GM21723 (cell line): ENCODE data around the gene RNF8.

Experiments
- ATAC-seq: cut with Tn5 transposase; IDR thresholded peaks from one replicate; pipeline ENCODE4 v1.9.1; 2021; ENCODE audit warnings: mild to moderate bottlenecking, moderate library complexity; ENCODE audit not compliant: unreplicated experiment

Gene RNF8

DNA sequence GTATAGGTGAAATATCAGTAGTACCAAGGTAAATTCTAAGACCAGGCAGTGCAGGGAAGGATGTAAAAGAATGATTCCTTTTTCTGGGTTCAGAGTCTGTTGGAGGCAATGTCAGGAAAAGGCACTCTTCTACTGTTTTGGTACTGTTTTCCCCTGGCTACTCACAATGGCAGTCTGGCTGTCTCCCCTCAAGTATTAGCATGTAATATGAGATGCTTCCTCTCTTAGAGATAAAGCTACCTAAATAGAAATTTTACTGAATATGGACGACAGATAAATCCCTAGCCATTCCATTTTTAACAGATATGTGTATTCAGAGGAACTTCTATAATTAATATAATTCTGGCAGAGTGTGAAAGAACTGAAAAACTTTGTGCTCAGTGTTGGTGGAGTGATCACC, 3.5 kb downstream of the RNF8 start:
- no peak for ATAC-seq

DNA sequence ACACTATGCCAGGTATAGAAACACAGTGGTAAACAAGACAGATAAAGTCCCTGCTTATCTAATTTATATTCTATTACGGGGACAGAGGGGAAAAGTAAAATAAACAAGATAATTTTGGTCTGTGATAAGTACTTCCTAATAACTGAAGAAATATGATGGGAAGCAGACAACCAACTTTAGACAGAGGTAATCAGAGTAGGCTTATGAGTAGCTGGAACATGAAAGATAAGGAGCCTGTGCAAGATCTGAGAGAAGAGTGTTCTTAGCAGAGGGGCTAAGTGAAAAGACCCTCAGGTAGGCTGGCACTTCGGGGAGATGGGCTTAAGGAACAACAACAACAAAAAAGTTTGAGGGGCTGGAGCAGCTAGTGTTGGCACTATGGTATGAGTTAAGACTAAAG, 4.1 kb downstream of the RNF8 start:
- ATAC-seq, result no peak

DNA sequence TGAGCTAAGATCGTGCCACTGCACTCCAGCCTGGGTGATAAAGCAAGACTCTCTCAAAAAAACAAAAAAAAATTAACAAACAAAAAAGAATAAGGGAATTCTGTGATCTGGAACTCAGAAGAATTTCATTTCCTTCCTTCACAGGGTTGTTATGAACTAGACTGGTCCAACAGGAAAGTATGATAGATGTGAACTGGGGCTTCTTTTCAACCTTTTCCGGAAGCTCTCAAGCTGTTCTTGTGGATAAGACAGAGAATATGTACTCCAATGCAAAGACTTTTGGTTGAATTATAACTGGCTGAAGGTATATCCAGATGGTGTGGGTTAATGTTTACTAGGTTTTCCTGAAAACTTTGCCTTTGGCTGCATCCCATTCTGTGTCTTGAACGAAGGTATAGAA, 5.3 kb downstream of the RNF8 start:
- ATAC-seq, result no peak

DNA sequence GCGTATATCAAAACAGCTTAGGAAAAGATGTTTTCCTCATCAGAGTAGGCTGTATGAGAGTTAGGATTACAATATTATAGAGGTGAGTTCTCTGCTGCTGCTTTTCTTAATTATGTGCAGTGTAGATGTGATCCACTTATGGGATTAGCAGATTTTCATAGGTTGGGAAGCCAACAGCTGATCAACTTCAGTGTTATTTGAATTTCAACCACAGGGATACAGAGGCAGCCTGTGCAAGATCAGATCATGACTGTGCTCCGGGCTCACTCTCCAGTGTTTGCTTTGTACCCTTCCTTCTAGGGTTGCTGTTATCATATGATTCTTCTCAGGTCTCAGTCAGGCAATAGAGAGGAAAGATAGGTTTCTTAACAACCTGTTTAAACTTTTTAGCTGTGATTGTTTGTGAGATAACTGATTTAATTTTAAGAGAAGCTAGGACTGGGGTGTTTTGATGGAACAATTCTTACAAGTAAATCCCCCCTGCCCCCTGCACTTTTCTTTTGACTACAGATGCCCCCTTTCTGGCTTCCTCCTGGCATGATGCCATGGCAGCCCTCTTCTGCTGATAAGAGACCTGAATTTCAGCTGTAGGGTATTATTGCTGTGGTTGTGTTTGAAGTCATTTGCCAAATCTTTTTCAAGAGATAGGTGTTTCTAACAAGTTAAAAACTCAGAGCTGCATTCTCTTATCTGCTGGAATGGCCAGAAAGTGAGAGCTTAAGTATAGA, 8.5 kb downstream of the RNF8 start:
- no peak for ATAC-seq

DNA sequence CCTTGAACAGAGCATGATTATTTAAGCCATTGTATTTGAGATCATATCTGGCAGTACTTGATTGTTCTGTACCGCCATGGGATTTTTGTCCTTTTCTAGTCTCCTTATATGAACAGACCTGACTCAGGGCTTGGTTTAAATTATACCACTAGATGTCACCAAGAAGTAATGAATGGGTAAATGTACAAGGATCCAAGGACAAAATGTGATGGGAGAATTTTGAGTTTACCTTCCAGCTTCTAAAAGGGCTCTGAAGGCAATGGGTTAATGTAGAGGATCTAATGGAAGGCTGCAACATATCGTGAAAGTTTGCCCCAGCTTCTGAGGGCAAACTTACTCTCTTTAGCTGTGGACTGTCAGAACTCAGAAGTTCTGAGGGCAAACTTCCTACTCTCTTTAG, 12.0 kb downstream of the RNF8 start:
- no peak for ATAC-seq

DNA sequence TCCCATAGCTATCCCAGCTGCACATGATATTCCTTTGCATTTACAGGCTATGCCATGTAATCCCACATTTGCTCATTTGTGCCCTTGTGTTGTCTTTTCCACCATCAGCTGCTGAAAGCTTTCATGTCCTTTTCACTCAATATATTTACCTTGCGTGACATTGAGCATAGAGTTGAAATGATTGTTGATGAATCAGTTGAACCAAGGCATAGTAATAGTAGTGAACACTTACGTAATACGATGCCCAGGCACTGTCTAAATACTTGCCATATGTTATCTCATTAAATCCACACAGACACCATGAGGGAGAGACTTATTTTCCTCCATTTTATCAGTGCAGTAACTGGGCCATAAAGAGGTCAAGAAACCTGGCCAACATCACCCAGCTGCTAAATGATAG, 13.1 kb downstream of the RNF8 start:
- ATAC-seq, result no peak

DNA sequence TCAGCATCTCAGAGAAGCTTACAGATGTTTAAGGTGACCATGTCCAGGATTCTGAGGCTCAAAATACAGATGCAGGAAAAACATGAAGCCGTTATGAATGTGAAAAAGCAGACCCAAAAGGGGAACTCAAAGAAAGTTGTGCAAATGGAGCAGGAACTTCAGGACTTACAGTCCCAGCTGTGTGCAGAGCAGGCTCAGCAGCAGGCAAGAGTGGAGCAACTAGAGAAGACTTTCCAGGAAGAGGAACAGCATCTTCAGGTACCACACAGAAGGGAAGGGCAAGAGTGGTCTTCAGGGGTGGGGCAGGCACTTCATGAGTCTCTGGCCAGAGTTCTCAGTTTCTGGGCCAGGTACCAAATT, 15.2 kb downstream of the RNF8 start:
- no peak for ATAC-seq

DNA sequence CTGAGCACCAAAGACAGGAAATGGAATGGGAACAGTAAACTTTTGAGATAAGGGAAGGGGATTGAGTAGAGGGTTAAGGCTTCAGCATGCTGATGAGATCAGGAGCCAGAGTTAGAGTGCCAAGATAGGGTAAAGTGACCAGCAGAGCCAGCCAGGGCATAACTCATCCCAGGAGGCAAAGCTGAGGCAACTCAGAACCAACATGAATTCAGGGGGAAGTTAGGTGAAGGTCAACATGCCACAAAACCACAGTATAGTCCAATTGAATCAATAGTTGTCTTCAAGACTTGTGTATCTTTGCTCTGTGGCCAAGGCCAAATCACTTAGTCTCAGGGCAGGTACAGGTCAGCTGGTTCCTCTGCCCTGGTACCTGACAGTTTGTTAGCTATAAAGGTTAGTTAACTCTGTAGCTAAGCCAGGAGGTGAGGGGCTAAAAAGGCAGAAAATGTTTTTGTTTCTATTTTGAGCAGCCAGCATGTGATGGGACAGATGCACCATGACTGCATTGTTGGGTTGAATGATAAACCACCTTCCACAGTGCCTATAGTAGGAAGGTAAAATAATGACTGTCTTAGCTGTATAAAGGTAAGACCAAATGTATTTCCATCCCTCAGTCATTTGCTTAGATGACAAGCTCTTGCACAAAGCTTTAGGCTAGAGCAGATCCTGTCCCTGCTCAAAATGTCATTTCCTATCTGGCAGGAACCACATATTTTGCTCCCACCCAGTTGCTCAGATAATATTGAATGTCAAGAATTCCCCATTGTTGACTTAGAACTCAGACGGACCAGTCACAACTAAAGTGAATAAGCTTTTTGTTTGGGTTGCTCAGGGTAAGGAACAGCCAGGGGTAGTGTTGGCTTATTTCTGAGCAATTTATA, 15.8 kb downstream of the RNF8 start:
- no peak for ATAC-seq

DNA sequence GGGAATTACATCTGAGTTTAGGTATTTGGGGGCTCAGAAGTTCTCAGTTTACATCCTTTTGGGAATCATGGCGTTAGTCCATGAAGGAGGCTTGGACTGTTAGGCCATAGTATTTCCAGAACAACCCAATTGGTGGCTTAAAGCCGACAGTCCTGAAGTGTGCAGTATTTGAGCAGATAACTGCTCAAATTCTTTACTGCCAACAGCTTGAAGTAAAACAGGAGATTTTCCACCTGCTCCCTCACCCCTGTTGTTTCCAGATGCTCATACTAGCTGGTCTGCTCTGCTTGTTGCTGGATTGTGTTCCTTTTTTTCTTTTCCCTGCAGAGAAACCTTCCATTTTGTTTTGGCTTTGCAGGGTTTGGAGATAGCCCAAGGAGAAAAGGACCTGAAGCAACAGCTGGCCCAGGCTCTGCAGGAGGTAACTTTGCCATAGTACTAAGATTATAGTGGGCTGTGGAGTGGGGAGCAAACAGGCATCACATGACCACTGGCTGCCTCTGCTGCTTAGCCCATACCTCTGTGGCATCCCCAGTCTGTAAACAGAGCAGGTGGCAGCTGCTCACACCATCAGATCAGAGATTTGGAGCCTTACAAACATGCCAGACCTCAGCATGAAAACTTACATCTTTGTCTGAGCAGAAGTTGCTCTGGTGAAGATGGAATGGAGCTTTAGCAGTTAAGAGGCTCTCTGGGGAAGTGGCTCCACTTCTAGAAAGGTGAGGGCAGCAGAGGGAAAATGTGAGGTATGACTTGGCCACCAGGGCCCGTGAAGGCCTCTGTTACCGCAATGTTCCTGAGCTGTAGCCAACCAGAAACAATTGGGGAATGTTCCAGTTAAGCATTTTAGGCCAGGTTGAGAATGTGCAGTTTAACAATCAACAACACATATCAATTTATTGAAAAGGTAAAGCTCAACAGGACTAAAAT, 17.6 kb downstream of the RNF8 start:
- ATAC-seq, result no peak

DNA sequence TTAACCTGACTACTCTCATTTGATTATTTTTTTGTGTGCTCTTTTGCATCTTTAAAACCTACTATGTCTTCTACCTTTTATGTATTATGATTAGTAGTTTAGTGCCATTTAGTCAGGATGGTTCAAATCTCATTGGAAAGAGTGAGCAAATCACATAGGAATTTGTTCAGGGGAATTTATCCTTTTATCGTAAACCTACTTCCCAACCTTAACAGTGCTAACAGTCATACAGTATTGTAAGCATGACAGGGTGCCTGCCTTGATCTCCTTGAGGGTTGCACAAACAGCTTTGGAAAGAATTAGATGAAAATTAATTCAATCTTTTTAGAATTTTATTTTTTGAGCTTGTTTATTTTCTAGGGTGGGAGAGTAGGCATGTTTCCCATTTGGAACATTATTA, 18.3 kb downstream of the RNF8 start:
- ATAC-seq, result no peak

DNA sequence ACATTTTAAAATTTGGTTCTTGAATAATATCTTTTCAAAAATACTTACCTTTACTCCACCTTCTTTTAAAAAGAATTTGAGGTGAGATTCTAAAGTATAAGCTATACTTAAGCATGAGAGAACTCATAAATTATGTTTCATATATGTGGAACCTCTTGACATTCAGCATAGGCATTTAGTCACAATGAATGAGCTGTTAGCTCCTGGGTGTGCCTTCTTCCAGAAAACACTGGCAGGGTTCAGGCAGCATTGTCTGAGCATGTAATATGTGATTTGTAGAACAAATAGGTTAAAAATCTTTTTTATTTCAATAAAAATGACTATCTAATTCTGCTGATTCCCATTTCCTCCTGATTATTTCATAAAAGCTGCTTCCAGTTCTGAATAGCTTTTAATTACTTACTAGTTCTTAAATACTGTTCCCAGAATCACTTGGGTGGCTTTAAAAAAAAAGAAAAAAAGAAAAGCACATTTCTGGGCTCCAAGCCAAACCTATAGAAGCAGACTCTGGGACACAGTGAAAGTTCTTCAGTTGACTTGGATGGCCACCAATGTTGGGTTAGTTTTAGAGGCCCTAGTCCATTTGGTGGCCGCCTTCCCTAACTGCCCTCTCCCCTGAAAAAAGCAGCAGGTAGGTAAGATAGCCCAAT, 20.2 kb downstream of the RNF8 start:
- no peak for ATAC-seq

DNA sequence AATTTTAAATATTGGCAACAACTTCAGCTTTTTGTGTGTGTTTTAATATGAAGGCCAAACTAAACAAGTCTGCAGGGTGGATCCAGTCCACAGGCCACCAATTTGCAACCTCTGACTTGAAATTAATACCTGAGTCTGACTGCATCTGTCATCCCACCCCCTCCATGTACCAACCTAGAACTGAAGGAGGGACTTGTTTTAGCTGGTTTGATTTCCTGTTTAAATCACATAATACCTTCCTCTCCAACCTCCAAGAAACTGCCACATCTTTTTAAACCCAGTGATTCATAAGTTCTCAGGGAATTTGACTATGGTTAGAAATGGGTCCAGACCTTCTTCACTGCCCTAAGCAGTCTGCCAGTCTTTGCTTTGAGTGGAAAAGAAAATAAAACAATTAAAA, 21.6 kb downstream of the RNF8 start:
- ATAC-seq, result no peak

DNA sequence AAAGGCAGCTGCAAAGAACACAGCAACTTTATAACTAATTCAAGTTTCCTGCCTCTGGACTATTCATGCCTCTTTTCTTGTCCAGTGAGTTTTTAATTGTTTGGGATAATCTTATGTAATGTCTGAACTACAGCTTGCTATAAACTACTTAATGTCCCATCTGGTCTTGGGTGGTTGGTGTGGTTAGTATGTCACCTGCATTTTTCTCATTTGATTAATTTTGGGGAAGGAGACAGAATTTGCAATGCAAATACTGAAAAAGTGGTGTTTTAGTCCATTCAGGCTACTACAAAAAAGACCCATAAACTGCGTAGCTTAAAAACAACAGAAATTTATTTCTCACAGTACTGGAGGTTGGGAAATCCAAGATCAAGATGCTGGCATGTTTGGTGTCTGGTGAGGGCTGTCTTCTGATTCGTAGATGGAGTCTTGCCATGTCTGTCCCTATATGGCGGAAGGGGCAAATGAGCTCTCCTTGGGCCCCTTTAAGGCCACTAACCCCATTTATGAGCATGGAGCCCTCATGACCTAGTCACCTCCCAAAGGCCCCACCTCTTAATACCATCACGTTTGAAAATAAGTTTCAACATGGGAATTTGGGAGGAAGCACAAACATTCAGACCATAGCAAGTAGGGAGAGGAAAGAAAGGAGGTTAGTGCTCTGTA, 22.4 kb downstream of the RNF8 start:
- ATAC-seq, result no peak

DNA sequence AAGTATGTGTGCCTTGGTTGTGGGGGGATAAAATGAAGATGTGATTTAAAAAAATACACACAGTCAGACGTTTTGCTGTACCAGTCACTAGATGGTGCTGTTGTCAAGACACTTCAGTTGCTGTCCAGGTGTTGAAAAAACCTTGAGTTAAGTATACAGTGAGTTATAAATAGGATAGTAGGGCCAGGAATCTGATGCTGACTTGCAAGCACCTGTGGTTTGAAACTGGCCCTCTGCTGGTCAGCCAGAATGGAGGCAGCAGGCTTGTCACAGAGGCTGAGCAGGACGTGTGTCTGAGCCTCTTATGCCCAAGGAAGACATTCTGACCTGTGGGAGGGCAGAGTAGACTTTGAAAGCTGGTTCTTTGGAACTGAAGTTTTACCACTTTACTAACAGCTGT, 27.8 kb downstream of the RNF8 start:
- ATAC-seq, result no peak

DNA sequence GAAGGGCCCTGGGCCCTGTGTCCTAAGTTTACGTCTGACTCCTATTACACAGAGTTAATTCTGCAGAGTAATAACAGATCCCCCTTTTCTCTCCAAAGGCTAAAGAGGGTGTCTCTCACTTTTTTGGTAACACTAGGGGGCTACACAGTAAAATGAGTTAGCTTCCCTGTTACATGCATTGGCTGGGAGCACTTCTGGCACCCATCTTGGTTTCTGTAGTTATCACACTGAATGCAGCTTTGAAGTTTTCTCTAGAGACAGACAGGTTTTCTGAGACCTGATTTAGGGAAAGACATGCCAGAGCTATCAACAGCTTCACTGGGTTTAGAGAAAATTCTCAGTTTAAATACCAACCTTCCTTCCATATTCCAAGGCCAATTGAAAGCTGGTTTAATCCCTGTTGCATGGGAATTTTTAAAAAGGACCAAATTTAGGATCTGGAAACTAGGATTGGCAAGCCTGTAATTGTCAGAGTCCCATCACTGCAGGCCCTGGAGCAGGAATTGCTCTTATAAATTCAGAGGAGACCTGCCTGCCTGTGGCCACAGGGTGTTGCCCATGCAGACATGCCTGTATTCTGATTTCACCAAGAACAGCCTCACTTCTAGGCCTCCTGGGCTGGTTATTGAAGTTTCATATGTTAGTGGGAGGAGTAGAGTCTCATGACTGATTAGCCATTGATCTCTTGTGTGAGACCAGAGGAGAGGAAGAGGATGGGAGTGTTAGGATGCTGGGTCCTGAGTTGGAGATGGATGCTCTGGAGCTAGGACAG, 29.4 kb downstream of the RNF8 start:
- ATAC-seq, result no peak

DNA sequence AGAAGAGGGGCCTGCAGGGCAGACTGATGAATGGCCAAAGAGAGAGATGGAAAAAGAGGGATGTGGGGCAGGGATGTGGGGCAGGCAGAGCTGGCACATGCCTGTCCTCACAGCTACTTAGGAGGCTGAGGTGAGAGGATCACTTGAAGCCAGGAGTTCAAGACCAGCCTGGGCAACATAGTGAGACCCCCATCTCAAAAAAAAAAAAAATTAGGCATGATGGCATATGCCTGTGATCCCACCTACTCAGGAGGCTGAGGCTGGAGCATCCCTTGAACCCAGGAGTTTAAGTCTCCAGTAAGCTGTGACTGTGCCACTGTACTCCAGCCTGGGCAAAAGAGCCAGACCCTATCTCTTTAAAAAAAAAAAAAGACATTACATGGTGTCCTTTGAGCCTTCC, 34.8 kb downstream of the RNF8 start:
- ATAC-seq, result no peak

DNA sequence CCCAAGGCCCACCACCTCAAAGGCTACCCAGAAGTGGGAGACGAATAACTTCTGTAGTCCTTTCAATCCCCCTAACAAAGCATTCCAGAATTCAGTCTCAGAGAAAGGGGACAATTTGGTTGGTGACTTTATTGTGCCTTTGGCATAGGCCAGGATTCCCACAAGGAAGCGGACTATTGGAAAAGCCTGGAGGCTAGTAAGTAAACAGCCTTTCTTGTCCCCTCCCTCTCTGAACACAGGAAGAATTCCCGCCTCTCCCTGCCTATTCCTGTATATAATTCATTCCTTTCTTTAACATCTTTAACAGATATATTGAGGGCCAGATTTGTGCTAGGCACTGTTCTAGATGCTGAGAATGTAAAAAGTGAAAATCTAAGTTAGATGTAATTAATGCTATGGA, 36.1 kb downstream of the RNF8 start:
- no peak for ATAC-seq

DNA sequence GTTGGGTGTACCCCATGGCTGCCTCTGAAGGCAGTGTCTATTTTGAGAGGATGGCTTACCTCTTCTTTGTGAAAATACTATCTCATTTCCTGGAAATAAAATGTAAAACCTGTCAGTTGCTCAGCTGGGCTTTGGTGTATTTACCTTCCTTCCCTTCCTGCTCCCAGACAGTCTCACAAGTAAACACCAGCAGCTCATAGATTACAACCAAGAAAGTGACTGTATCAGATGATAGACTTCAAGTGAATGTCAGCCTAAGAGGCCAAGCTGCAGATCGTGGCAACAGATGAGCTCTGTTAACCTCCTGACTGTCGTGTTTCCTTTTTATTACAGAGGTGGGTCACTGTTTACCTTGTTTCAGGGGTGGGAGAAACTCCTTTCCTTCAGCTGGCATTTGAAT, 37.3 kb downstream of the RNF8 start:
- no peak for ATAC-seq

DNA sequence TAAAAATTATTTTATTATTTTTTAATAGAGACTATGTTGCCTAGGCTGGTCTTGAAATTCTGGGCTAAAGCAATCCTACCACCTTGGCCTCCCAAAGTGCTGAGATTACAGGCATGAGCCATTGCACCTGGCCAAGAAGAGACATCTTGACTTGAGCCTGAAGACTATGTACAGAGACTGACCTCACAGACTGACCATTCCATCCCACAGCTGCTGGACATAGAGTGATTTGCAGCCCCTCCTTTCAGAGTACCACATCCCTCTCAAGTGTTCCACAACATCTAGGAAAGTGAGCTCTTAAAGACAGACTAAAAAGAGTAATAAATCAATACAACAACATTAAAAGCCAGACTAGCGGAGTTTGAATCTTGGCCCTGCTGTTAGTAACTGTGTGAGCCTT, 39.0 kb downstream of the RNF8 start:
- ATAC-seq, result no peak
